ENCODE measurements around the gene FNDC10.
"Not testable (repeated sequence)": the region's sequence is repeated elsewhere in the genome, so short reads cannot be mapped to it uniquely, and the experiment has no call there.

Gene FNDC10

GRCh38 chr1:1599030-1599934 lies 653 bp downstream of the FNDC10 start:
- DNase-seq (ENCODE audit: low read depth), result no peak

- no peak for DNase-seq (ENCODE audit: low read depth)
Observed at GRCh38 chr1:1598720-1599029, 1.3 kb downstream of the FNDC10 start.

GRCh38 chr1:1598051-1598719 lies 1.8 kb downstream of the FNDC10 start:
- DNase-seq (ENCODE audit: low read depth), result no peak

GRCh38 chr1:1597275-1597930 lies 2.5 kb downstream of the FNDC10 start:
- no peak for DNase-seq (ENCODE audit: low read depth)

- DNase-seq (ENCODE audit: low read depth), result no peak
Observed at GRCh38 chr1:1596493-1597274, 3.3 kb downstream of the FNDC10 start.

- not testable (repeated sequence) for DNase-seq (ENCODE audit: low read depth)
Observed at GRCh38 chr1:1595341-1595740, 4.6 kb downstream of the FNDC10 start.

GRCh38 chr1:1594602-1595260 lies 5.2 kb downstream of the FNDC10 start:
- DNase-seq (ENCODE audit: low read depth), result no peak

GRCh38 chr1:1593834-1594601 lies 5.9 kb downstream of the FNDC10 start:
- no peak for DNase-seq (ENCODE audit: low read depth)

- no peak for DNase-seq (ENCODE audit: low read depth)
Observed at GRCh38 chr1:1591452-1591851, 8.5 kb downstream of the FNDC10 start.

- DNase-seq (ENCODE audit: low read depth), result no peak
Observed at GRCh38 chr1:1583347-1584010, 16.5 kb downstream of the FNDC10 start.

- DNase-seq (ENCODE audit: low read depth), result no peak
Observed at GRCh38 chr1:1582585-1583346, 17.2 kb downstream of the FNDC10 start.

- no peak for DNase-seq (ENCODE audit: low read depth)
Observed at GRCh38 chr1:1578371-1578940, 21.5 kb downstream of the FNDC10 start.

- DNase-seq (ENCODE audit: low read depth), result no peak
Observed at GRCh38 chr1:1577367-1578011, 22.4 kb downstream of the FNDC10 start.

- peak; percentile 90 for DNase-seq (ENCODE audit: low read depth)
Observed at GRCh38 chr1:1574721-1575537, 25.0 kb downstream of the FNDC10 start, which contains the start of gene SSU72. Gene SSU72 (minus strand): TSS chr1:1574863. CDS start chr1:1574557, 306 bp downstream.

GRCh38 chr1:1573843-1574720 lies 25.9 kb downstream of the FNDC10 start:
- DNase-seq (ENCODE audit: low read depth), result peak; percentile 57

GRCh38 chr1:1569341-1569740 lies 30.6 kb downstream of the FNDC10 start:
- DNase-seq (ENCODE audit: low read depth), result no peak

- DNase-seq (ENCODE audit: low read depth), result no peak
Observed at GRCh38 chr1:1567891-1568291, 32.0 kb downstream of the FNDC10 start.

All from activated T-cell treated with anti-CD3 and anti-CD28 coated beads for 1 hour (primary cell).